ENCODE data around the gene RAB34. TPM values are rescaled to one million over a fixed set of nuclear protein-coding genes. Genes with fewer than 3 reads are reported as not detected.
"Not testable (repeated sequence)": the region's sequence is repeated elsewhere in the genome, so short reads cannot be mapped to it uniquely, and the experiment has no call there.

Gene RAB34
- polyA plus RNA-seq, 1 donor, result 58.6 TPM

DNA sequence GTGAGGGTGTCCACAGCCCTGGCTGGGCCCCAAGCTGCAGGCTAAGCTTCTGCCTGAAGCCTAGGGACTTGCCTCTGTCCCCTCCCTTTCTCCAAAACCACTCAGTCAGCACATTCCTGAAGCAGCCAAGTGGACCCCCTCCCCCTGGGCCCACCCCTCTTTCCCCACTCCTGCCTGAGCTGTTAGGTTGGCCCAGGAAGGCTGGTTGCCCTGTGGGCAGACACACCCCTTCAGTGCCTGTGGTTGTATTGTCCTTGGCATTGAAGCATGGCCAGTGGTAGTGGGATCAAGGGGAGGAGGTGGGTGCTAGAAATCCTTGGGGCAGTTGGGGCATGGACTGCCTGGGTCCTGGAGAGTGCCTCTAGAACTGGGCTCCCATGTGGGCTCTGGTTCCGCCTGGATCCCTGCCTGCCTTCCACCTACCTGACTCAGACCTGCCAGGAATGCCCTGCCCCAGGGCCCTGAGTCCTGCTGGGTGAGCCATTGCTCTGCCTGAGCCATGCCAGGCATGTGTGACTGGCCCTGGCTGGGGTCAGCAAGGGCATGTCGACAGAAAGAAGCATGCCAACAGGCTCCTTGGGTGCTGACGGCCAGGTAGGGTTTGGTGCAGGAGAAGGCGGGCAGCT lies 28.2 kb upstream of the RAB34 start:
- no peak for DNase-seq

DNA sequence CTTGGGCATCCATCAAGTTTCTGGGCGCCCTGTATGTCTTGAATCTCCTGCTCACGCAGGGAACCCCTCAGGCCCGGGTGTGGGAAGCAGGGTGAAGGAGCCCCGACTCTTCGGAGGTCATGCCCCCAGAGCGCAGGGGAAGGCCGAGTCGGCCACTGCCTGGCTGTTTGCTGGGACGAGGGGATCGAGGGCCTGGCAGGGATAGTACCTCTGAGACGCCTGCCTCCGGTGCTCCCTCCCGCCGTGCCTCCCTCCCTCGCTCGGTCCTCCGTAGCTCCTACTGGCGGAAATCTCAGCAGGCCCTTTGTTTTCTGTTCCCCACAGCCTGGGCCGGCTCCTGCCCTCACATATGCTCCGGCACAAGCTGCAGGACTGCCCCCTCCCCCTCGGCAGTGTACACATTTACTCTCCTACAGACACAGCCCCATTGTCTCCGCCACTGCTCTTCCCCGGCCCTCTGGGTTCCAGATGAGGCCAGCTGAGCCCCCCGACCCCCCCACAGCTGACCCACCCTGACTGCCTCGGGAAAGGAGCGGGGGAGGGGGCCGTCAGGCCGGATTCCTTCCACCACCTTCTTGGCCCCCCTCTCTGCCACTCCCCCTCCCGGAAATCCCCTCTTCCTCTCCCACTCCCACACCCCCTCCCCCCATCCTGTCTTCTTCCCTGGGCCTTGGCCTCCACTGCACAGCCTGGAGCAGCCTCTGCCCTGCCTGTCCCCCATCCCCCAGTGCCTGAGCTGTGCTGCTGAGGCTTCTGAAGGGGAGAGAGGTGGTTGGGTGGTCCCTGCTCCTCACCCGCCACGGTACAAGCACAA lies 27.5 kb upstream of the RAB34 start:
- DNase-seq, result peak; percentile 66

DNA sequence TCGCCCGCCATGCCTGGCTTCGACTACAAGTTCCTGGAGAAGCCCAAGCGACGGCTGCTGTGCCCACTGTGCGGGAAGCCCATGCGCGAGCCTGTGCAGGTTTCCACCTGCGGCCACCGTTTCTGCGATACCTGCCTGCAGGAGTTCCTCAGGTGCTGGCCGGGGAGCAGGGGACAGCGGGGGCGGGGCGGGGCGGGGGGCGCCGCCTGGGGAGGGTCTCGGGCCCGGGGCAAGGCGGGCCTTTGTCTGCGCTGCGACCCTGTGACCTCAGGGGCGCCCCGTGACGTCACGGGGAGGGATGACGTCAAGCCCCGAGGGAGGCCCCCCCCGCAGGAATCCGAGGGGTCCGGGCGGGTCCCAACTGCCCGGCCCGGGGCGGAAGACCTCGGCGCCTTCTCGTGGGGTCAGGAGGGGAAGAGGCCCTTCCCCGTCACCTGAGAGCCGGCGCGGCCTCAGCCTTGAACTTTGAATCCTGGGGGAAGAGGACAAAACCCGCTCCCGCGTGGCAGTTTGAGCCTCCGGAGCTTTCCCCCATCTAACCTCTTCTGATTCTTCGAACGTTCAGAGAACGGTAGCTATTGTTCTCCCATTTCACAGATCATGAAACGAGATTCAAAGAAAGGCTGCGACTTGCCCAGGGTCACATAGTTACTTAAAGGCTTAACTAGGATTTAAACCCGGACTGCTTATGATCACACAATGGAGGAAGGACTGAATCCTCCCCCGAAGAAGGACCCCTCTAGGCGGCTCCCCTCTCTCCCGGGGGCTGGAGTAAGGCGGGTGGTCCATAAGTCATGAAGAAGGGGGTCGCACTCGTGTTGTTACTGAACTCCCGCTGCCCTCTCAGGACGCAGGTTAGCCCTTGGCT lies 26.7 kb upstream of the RAB34 start:
- peak; percentile 71 for DNase-seq

DNA sequence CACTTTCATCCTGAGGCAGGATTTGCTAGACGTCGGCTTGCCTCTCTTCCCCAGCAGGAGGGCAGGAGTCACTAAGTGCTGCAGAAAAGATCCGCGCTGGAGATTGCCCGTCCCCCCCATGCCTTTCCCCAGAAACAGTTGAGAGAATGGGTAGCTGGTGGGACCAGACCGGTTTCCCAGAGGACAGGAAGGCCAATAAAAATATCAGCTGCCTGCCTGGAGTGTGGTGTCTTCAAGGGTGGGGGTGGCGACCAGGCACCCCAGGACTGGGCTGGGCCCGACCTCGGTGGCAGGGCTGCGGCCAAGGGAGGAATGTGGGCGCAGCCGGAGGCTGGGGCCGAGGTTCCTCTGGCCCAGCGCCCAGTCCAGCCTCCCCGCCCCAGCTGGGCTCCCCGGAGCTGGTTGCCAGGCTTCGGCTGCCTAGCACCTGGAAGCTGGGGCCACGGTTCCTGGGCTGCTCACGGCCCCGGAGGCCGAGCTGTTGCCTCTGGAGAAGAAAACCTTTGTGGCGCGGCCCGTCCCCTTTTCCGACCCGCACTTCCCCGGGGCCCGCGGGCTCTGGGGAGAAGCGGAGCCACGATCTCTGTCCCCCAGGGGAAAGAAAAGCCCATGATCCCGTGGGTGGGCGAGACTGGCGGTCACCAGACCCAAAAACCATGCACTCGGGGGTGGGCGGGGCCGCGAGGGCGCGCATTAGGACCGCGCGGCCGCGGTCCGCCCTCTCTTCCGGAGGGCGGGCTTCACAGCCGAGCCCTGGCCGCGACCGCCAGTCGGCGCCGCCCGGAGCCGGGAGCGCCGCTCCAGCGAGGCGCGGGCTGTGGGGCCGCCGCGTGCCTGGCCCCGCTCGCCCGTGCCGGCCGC lies 25.8 kb upstream of the RAB34 start, which contains the start of gene TRAF4:
TRAF4 (plus strand) TSS at position 769 of the 861 bp plus-strand sequence. CDS start 102 bp downstream, outside the sequence.
- DNase-seq, result peak; percentile 92

DNA sequence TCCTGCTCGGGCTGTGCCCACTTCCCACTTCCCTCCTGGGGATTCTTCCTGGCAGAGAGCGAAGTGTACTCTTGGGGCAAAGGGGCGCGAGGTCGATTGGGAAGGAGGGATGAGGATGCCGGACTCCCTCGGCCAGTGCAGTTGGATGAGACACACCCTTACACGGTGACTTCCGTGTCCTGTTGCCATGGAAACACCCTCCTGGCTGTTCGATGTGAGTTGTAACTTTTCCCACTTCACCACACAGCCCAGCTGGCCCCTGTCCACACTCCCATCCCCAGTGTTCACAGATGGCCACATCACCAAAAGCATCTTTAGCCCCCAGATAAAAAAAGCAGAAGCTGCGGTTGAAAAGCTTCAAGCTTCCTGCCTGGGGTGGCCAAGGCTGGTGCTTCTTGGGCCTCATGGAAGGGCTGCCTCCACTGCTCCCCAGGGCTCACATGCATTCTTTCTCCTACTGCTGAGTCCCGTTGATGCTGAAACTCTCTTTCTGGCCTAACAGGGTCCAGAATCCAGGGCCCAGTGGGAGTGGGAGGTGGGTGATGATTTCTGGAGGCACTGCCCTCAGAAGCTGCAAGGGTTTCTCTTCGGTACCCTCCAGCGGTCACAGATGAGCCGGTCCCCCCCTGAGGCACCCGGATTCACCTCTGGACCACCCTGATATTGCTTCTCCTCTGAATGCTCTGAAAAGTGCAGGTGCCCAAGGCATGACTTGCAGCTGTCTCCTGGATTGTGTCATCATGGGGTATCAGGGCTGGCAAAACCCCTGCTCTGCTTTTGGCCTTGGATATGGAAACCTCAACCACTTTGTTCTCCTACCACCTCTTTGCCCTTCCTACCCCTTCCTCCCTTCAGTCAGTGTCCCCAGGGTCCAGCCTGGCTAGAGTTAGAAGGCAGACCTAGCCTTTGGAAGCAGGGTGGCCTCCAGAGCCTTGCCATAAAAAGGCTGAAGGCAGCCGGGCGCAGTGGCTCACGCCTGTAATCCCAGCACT lies 24.0 kb upstream of the RAB34 start:
- DNase-seq, result no peak

DNA sequence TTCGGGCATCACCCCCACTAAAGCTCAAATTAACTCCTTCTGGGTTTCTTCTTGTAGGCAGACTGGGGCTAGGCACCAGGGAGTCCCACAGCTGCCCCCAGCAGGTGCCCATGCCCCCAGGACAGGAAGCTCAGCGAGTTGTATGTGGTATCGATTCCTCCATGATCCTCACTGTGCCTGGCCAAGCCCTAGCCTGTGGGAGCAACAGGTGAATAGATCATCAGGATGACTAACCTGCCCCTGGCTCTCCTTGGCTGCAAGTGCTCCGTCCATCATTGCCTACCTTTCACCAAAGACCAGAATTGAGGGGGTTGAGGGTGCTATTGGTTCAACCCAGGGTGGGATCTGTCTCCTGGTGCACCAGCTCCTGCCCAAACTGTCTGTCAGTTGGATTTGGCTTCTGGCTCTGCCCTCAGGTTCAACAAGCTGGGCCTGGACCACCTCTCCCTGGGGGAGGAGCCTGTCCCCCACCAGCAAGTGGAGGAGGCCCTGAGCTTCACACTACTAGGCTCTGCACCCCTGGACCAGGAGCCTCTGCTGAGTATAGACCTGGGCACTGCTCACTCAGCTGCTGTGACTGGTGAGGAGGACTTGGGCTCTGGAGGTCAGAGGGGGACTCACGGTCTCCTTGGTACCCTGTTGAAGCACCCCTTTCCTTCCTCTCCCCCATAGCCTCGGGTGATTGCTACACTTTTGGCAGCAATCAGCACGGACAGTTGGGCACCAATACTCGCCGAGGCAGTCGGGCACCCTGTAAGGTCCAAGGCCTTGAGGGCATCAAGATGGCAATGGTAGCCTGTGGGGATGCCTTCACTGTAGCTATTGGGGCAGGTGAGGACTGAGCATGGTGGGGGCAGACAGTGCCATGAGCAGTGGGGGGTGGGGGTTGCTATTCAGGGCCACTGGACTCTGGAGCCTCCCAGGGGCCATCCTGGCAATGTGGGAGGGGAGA lies 23.0 kb upstream of the RAB34 start:
- DNase-seq, result no peak

DNA sequence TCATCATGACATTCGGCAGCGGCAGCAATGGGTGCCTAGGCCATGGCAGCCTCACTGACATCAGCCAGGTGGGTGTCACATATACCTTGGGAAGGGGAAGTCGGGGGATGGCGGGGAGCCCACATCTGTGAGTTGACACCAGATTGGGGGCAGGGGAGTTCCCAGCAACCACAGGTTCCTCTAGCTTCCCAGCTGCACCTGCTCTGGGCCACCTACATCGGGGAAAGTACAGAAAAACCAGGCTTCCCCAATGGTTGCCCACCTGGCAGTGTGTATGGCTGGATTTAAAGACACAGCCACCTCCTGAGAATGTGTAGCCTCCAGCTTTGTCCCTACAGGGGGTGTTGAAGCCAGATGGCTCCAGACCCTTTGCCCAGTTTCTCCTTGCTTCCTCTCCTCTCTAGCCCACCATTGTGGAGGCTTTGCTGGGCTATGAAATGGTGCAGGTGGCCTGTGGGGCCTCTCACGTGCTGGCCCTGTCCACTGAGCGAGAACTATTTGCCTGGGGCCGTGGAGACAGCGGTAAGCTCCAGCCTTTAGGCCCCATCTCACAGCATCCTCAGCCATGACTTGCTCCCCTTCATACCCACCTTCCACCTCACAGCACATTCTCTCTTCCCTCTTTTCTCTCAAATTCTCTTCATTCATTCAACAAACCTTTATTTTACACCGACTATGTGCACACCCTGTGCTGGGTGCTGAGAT lies 21.2 kb upstream of the RAB34 start:
- no peak for DNase-seq

DNA sequence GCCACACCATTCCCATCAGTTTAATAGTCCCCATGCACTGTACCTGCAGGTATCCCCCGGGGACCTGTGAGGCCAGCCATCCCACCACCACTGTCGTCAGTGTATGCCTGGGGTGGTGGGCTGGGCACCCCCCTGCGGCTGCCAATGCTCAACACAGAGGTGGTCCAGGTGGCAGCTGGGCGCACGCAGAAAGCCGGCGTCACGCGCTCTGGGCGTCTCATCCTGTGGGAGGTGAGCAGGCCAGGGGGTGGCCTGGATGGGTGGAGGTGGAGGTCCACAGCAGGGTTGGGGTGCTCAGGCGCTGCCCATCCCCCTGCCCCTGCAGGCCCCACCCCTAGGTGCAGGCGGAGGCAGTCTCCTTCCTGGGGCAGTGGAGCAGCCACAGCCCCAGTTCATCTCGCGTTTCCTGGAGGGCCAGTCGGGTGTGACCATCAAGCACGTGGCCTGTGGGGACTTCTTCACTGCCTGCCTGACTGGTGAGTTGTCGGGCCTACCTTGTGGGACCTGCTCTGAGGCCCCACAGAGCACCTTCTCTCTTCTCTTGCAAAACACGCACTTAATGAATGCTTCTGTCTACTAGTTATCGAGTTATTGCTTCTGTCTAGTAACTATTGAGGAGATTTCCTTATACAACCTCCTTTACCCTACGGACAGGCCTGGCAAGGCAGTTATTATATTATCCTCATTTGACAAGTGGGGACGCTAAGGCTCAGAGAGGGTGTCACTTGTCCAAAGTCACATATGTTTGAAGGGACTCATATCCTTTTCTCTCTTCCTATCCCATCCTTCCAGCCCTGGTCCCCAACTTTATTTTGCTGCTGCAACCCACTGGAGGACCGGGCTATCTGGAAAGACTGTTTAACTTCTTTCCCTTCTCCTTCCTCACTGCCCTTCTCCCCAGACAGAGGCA lies 20.4 kb upstream of the RAB34 start:
- no peak for DNase-seq

DNA sequence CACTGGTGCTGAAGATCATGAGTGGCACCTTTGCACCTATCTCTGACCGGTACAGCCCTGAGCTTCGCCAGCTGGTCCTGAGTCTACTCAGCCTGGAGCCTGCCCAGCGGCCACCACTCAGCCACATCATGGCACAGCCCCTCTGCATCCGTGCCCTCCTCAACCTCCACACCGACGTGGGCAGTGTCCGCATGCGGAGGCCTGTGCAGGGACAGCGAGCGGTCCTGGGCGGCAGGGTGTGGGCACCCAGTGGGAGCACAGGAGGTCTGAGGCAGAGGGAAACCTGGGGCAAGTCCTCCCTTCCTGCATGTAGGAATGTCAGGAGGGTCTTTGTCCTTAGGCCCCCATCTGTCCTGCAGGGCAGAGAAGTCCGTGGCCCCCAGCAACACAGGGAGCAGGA lies 19.6 kb upstream of the RAB34 start:
- no peak for DNase-seq

DNA sequence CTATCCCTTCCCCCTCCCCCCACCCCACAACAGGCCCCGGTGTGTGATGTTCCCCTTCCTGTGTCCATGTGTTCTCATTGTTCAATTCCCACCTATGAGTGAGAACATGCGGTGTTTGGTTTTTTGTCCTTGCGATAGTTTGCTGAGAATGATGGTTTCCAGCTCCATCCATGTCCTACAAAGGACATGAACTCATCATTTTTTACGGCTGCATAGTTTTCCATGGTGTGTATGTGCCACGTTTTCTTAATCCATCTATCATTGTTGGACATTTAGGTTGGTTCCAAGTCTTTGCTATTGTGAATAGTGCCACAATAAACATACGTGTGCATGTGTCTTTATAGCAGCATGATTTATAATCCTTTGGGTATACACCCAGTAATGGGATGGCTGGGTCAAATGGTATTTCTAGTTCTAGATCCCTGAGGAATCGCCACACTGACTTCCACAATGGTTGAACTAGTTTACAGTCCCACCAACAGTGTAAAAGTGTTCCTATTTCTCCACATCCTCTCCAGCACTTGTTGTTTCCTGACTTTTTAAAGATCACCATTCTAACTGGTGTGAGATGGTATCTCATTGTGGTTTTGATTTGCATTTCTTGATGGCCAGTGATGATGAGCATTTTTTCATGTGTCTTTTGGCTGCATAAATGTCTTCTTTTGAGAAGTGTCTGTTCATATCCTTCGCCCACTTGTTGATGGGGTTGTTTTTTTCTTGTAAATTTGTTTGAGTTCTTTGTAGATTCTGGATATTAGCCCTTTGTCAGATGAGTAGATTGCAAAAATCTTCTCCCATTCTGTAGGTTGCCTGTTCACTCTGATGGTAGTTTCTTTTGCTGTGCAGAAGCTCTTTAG lies 18.5 kb upstream of the RAB34 start:
- not testable (repeated sequence) for DNase-seq

DNA sequence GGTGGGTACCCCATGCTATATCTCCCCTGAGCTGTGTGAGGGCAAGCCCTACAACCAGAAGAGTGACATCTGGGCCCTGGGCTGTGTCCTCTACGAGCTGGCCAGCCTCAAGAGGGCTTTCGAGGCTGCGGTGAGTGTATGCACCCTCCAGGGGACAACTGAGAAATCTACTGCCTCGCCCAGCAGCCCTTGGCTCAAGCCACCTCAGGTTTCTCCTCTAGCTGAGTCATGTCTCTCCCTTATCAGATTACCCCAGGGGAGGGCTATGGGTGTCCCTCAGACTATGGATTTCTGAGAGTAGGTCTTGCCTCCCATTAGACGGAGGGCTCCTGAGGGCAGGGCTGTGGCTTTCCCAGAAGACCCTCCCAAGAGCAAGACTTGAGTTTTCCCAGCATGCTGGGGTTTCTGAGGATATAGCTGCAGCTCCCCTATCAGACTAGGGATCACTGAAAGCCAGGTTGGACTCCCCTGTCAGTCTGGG lies 17.6 kb upstream of the RAB34 start:
- no peak for DNase-seq

DNA sequence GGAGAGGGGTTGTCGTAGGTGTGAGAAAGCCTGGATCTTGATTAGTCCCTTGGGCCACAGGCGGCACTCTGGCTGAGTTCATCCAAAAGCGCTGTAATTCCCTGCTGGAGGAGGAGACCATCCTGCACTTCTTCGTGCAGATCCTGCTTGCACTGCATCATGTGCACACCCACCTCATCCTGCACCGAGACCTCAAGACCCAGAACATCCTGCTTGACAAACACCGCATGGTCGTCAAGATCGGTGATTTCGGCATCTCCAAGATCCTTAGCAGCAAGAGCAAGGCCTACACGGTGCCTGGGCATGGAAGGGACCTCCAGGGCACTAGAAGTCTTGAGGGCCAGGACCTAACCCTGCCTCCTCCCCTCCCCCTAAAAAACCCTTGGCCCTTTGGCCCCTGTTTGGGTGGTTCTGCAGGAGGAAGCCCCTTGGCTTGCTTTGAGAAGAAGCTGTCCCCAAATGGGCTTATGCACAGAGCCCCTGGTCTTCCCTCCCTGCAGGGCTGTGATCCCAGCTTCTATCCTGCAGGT lies 17.1 kb upstream of the RAB34 start:
- DNase-seq, result no peak

DNA sequence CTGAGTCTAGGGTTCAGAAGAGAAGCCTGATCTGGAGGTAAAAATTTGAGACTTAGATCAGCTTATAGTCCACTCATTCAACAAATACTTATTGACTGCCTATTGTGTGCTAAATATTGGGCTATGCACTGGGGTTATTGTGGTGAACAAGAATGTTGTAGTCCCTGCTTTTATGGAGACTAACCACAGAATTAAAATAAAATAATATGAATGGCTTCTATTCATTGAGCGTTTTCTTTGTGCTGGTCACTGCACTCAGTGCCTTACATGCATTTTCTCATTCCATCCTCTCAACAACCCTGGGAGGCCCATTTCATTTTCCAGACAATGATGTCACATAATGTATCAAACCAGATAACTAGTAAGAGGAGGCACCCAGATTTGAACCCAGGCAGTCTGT lies 15.7 kb upstream of the RAB34 start:
- no peak for DNase-seq

DNA sequence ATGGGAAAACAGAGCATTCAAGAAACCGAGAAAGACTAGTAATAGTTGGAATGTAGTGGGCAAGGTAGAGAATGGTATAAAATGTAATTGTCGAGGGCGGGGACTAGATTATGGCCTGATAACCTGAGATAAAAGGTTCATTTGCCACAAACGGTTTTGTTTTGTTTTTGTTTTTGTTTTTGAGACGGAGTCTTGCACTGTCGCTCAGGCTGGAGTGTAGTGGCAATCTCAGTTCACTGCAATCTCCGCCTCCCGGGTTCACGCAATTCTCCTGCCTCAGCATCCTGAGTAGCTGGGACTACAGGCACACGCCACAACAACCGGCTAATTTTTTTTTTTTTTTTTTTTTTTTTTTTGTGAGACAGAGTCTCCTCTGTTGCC lies 12.3 kb upstream of the RAB34 start:
- no peak for DNase-seq

DNA sequence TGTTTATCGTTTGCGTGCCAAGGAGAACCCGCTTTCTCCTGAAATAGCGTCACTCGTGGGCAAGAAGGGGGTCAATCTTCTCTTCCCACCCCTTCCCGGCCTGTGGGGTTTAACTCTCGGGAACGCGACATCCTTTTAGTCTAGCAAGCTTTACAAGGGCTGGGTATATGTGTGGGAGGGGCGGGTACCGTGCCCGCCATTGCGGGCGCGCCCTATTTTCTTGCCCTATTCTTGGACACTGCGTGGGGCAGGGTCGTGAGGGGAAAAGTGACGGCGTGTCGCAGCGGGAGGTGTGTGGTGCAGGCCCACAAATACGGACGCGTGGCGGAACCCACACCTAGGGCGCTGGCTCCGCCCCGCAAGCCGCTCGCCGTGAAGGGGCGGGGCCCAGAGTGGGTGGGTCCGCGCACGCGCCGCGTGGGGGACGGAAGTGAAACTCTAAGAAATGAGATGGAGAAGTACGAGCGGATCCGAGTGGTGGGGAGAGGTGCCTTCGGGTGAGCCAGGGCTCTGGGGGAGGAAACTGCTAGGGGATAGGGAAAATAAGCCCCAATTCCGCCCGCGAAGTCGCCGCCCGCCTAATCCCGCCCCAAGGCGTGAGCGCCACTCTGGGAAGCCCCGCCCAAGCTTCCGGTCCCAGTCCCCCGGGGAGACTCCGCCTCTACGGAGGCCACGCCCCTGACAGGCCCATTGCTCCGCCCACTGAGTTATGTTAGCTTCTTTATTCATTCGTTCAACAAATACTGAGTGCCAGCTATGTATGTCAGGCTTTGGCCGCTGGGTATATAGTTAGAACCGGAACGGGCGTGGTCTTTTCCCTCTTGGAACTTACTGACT lies 10.9 kb upstream of the RAB34 start, which contains the start of gene NEK8:
NEK8 (plus strand) TSS at position 425 of the 837 bp plus-strand sequence; CDS start at position 451, 26 bp downstream.
- peak; percentile 93 for DNase-seq

All from hindlimb muscle (tissue), 1 donor.